Activated T-cell treated with anti-CD3 and anti-CD28 coated beads, Interleukin-2, amount 50 U/mL, for 24 hours (primary cell): ENCODE results near the gene DACT1.
"Not testable (repeated sequence)": the region's sequence is repeated elsewhere in the genome, so short reads cannot be mapped to it uniquely, and the experiment has no call there.

Source experiments
- DNase-seq: peaks from one replicate; pipeline ENCODE4 v3.0.0-alpha.2; 2020
- H3K27ac Mint-ChIP-seq: 2 replicates; pipeline ENCODE4 v1.8.0; 2020; ENCODE audit warnings: mild to moderate bottlenecking, mixed read lengths
- H3K27me3 Mint-ChIP-seq: 2 replicates; pipeline ENCODE4 v1.8.0; 2020; ENCODE audit warnings: mixed read lengths
- H3K36me3 Mint-ChIP-seq: 2 replicates; pipeline ENCODE4 v1.8.0; 2020; ENCODE audit warnings: low read depth, mixed read lengths
- H3K4me1 Mint-ChIP-seq: 2 replicates; pipeline ENCODE4 v1.8.0; 2020; ENCODE audit warnings: low read depth, mixed read lengths
- H3K4me3 Mint-ChIP-seq: 2 replicates; pipeline ENCODE4 v1.8.0; 2020; ENCODE audit warnings: mild to moderate bottlenecking, moderate library complexity, mixed read lengths
- H3K9me3 Mint-ChIP-seq: 2 replicates; pipeline ENCODE4 v1.8.0; 2020; ENCODE audit warnings: mixed read lengths

Gene DACT1, protein sequence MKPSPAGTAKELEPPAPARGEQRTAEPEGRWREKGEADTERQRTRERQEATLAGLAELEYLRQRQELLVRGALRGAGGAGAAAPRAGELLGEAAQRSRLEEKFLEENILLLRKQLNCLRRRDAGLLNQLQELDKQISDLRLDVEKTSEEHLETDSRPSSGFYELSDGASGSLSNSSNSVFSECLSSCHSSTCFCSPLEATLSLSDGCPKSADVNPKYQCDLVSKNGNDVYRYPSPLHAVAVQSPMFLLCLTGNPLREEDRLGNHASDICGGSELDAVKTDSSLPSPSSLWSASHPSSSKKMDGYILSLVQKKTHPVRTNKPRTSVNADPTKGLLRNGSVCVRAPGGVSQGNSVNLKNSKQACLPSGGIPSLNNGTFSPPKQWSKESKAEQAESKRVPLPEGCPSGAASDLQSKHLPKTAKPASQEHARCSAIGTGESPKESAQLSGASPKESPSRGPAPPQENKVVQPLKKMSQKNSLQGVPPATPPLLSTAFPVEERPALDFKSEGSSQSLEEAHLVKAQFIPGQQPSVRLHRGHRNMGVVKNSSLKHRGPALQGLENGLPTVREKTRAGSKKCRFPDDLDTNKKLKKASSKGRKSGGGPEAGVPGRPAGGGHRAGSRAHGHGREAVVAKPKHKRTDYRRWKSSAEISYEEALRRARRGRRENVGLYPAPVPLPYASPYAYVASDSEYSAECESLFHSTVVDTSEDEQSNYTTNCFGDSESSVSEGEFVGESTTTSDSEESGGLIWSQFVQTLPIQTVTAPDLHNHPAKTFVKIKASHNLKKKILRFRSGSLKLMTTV

DNA sequence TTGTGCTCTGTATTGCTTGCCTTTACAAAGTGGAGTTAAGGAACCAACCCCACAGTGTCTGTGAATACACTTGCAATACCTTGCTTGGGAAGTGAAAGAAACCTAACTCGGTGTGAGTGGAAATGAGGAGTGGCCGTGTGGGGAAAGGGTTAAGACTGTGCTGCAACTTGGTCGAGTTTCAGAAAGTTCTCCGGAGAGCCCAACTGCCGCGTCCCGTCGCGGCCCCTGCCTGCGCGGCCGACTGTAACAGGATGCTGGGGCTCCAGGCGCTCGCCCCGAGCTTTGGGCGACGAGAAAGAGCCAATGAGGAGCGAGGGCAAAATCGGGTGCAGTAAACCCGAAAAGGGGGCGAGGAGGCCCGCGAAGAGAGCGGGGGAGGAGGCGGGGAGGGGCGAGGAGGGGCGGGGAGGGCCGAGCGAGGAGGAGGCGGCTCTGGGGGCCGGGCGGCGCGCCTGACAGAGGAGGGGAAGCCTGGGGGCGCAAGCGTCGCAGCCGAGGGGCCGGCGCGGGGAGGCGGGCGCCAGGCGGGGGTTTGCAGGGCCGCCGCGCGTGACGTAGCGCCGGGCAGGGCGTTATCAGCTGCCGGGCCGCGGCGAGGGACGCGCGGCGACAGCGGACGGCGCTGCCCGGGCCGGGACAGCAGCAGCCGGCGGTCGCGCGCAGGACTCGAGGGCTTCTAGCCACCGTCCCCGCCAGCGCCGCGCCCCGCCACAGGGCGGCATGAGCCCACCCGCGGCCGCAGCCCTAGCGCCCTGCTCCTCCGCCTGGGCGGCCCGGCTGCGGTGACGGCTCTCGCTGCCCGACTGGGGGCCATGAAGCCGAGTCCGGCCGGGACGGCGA lies at the start of gene DACT1:
Gene DACT1, plus strand, starts transcription at position 572 of the 840 bp plus-strand sequence. Its CDS starts 241 bp downstream, at position 813.
- Mint-ChIP-seq H3K27ac (peak within 1 kb of the TSS; percentile 85), H3K4me1 (peaks cover 44% of the 10 kb centered on the region), H3K27me3 (peaks cover 48% of the 10 kb centered on the region), H3K4me3 (peak within 1 kb of the TSS; percentile 84), H3K9me3 (no peaks in the 10 kb centered on the region), H3K36me3 (no peaks in the 10 kb centered on the region)
- peak; percentile 64 for DNase-seq

DNA sequence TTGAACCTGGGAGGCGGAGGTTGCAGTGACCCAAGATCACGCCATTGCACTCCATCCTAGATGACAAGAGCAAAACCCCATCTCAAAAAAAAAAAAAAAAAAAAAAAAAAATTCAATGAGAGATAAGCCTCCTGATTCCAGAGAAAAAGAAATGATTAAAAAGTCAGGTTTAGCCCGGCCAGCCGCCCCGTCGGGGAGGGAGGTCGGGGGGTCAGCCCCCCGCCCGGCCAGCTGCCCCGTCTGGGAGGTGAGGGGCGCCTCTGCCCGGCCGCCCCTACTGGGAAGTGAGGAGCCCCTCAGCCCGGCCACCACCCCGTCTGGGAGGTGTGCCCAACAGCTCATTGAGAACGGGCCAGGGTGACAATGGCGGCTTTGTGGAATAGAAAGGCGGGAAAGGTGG lies 49.4 kb upstream of the DACT1 start:
- H3K4me3 Mint-ChIP-seq, DNase-seq, H3K27ac Mint-ChIP-seq, H3K27me3 Mint-ChIP-seq, H3K4me1 Mint-ChIP-seq, H3K36me3 Mint-ChIP-seq, H3K9me3 Mint-ChIP-seq: not testable (repeated sequence)

DNA sequence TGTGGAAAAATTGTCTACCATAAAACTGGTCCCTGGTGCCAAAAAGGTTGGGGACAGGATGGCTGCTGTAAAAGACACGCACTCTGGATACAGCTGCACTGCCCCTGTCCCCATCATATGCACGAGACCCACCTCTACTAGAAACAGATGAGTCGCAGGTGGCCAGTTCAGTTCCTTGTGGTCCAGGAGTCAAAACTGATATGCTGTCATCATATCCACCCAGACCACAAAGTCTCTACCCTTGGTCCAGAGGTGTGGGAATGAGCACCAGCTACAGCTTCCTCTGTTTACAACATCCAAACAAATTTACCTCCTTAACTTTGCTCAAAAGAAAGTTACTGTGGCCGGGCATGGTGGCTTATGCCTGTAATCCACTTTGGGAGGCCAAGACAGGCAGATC lies 43.8 kb upstream of the DACT1 start:
- no peaks in the 10 kb centered on the region for H3K36me3 Mint-ChIP-seq
- H3K27ac Mint-ChIP-seq: no peak overlapping the region
- H3K4me1 Mint-ChIP-seq: peaks cover 29% of the 10 kb centered on the region
- no peak overlapping the region for H3K4me3 Mint-ChIP-seq
- peaks cover 5% of the 10 kb centered on the region for H3K27me3 Mint-ChIP-seq
- DNase-seq: no peak
- H3K9me3 Mint-ChIP-seq: no peaks in the 10 kb centered on the region

DNA sequence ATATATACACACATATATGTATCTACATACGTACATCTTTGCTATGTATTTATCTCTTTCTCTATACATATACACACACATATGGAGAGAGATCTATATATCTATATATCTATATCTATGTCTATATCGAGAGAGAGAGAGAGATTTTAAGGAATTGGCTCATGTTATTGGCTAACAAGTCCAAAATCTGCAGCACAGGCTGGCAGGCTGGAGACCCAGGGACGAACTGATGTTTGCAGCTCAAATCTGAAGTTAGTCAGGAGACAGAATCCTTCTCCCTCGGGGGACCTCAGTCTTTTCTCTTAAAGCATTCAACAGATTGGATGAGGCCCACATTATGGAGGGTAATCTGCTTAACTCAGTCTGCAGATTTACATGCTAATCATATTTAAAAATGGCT lies 40.7 kb upstream of the DACT1 start:
- H3K4me3 Mint-ChIP-seq: no peak overlapping the region
- no peaks in the 10 kb centered on the region for H3K36me3 Mint-ChIP-seq
- H3K27ac Mint-ChIP-seq: no peak overlapping the region
- peaks cover 37% of the 10 kb centered on the region for H3K4me1 Mint-ChIP-seq
- H3K9me3 Mint-ChIP-seq: no peaks in the 10 kb centered on the region
- no peaks in the 10 kb centered on the region for H3K27me3 Mint-ChIP-seq
- no peak for DNase-seq

DNA sequence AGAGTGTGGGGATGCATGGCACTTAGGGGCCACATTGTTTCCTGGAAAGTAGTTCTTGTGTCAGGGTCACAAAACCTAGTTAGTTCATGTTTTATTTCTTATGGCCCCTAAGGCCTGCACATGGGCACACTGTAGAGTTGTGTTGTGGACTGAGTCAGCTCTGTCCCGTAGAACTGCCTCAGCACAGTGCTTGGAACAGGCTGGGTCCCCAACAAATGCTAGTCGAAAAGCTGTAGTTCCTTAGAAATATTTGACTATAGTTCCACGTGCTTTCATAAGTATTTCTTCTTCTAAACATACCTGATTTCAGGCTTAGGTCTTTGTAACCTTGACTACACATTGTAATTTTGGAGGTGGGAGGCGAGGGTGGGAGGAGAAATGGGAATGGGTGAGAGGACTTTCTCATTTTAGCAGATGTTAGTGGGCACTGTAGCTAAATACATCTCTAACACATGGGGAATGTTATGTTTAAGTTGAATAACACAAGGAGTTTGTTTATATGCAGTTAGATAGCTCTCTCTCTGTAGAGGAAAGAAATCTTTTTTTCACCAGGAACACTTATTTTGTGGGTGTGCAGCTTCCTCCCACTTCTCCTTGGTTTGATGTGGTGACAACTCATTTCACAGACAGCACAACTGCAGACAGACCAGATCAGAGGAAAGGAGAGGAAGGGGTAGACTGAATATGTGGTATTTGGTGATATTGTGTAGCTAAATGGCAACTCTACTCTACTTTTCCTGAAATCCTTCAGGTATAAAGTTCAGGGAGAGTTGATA lies 39.5 kb upstream of the DACT1 start:
- Mint-ChIP-seq H3K9me3 (no peaks in the 10 kb centered on the region), H3K27ac (peak overlapping the region; percentile 7), H3K27me3 (no peaks in the 10 kb centered on the region), H3K4me3 (no peak overlapping the region), H3K4me1 (peaks cover 37% of the 10 kb centered on the region), H3K36me3 (no peaks in the 10 kb centered on the region)
- DNase-seq: no peak

DNA sequence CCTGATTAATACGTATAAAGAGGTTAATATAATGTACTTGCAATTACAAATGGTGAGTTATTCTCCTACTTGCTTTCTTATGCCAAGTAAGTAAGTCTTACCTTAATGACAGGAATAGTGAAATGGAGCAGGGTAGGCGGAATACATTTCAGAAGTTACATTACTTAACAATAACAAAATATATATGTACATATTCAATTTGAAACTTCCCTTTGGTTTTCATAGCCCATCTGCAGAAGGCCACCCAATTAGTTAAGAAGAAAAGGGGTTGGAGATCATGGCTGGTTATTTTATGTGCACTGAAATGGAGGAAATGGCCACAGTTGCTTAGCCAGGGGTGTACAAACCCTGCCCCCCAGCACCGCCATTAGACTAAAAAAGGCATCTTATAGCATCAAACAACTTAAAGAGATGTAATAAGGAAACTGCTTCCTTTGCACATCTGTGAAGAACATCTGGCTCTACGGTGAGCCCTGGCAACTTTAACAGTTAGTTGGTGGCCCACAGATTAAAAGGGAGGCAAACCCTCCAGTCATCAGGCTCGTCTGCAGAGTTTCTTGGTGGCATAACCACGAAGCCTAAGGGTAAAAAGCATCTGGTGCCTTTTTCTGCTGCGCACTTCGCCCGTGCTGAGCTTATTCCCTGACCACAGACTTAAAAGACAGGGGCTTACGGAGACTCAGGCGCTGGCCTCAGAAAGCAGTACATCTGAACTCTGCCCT lies 38.8 kb upstream of the DACT1 start:
- H3K27ac Mint-ChIP-seq: peak overlapping the region; percentile 7
- H3K27me3 Mint-ChIP-seq: no peaks in the 10 kb centered on the region
- DNase-seq: no peak

DNA sequence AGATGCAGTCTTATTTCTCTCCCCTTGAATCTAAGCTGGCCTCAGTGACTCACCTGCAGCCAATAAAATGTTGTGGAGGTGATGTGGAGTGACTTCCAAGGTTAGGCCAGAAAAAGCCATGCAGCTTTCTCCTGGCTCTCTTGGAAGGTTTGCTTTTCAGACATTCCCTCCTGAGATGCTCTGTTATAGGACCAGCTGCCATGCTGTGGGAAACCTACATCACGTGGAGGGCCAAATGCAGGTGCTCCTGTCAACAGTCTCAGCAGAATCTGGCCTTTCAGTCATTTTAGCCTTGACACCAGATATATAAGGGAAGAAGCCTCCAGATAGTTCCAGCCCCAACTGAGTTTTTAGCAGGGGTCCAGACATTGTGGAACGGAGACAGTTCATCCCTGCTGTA lies 38.1 kb upstream of the DACT1 start:
- Mint-ChIP-seq H3K4me3 (no peak overlapping the region), H3K27me3 (no peaks in the 10 kb centered on the region), H3K9me3 (no peaks in the 10 kb centered on the region), H3K27ac (no peak overlapping the region), H3K4me1 (peaks cover 37% of the 10 kb centered on the region), H3K36me3 (no peaks in the 10 kb centered on the region)
- no peak for DNase-seq

More for the DNA sequence above, 38.8 kb upstream of the DACT1 start:
- Mint-ChIP-seq H3K36me3 (no peaks in the 10 kb centered on the region), H3K4me3 (no peak overlapping the region), H3K9me3 (no peaks in the 10 kb centered on the region), H3K4me1 (peaks cover 37% of the 10 kb centered on the region)

DNA sequence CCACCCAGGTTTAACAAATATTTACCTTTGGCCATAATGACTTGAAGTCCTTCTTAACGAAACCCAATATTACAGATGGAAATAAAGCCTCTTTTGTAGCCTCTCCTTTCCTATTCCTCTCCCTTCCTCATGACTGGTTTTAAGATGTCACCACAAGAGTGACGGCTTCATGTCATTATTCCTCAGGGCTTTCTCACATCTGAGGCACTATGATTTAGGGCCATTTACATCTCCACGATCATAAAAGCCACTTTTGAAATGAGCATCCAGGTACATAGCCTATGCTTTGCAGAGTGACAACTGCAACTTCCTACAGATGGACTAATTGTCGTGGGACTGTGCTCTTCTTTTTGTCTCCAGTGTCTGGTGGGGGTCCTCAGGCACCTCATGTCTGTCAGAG lies 32.3 kb upstream of the DACT1 start:
- no peaks in the 10 kb centered on the region for H3K27me3 Mint-ChIP-seq
- no peaks in the 10 kb centered on the region for H3K36me3 Mint-ChIP-seq
- no peaks in the 10 kb centered on the region for H3K4me1 Mint-ChIP-seq
- no peak for DNase-seq
- H3K4me3 Mint-ChIP-seq: no peak overlapping the region
- no peak overlapping the region for H3K27ac Mint-ChIP-seq
- no peaks in the 10 kb centered on the region for H3K9me3 Mint-ChIP-seq

DNA sequence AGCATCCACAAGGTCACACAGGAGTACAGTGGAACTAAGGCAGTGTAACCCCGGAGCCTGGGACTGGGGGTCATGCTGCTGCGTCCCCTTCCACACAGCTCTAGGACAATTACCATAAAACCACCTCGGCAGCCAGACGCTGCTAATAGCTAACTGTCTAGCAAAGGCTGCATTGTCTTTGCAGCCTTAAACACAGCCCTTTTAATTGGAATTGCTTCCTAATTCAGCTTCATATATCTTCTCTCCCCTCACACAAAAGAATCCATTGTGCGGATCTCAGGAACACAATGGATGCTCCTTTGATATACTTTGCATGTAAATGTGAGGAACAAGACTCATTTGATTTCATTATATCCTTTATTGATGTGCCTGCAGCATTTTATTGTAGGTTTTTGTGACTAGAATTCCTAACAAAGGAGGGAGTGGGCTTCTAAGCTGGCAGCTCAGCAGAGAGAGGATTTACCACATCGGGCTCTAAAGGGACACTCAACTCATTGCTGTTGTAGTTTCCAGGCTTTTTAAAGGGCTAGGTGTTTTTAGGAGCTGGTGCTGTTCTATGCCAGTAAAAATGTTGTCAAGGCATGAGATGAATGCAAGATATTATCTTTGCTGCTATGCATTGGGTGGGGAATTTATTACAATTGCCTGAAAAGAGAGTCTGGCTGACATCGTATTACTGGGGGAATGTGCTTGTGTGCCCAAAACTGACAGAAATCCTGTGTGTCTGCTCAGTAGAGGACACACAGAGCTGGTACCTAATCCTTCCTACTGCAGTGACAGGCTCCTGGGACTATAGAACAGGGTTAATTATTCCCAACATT lies 30.4 kb upstream of the DACT1 start:
- Mint-ChIP-seq H3K36me3 (no peaks in the 10 kb centered on the region), H3K27me3 (no peaks in the 10 kb centered on the region), H3K4me3 (no peak overlapping the region), H3K9me3 (no peaks in the 10 kb centered on the region), H3K4me1 (no peaks in the 10 kb centered on the region), H3K27ac (no peak overlapping the region)
- no peak for DNase-seq

DNA sequence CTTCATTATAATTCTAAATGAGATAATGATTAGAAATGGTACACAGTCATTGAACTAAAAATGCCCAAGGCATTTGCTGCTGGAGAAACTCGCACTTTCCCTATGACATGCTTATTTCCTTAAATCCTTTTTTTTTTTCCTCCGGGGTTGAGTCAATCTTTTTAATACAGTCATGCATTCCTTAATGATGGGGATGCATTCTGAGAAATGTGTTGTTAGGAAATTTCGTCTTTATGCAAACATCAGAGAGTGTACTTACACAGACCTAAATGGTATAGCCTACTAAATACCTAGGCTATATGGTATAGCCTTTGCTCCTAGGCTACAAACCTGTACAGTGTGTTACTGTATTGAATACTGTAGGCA lies 29.8 kb upstream of the DACT1 start:
- H3K36me3 Mint-ChIP-seq: no peaks in the 10 kb centered on the region
- DNase-seq: no peak
- H3K27me3 Mint-ChIP-seq: no peaks in the 10 kb centered on the region
- H3K4me1 Mint-ChIP-seq: no peaks in the 10 kb centered on the region
- H3K4me3 Mint-ChIP-seq: no peak overlapping the region
- H3K9me3 Mint-ChIP-seq: no peaks in the 10 kb centered on the region
- no peak overlapping the region for H3K27ac Mint-ChIP-seq

DNA sequence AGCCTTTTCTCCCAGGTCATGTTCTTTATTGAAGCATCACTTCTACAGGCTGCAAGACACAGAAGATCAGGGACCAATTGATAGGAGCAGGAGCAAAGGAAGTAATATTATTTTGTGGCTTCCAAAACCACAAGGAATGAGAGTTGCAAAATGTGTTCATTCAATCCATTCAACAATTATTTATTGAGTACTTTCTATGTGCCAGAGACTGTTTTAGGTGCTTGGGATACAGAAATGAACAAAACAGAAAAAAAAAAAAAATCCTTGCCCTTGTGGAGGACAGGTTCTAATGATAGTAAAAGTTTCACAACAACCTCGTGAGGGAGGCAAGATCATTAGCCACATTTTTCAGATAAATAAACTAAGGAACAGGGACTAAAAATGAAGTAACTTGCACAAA lies 20.1 kb upstream of the DACT1 start:
- H3K4me1 Mint-ChIP-seq: peaks cover 2% of the 10 kb centered on the region
- H3K9me3 Mint-ChIP-seq: no peaks in the 10 kb centered on the region
- no peak for DNase-seq
- H3K27me3 Mint-ChIP-seq: peaks cover 4% of the 10 kb centered on the region
- no peak overlapping the region for H3K27ac Mint-ChIP-seq
- no peaks in the 10 kb centered on the region for H3K36me3 Mint-ChIP-seq
- H3K4me3 Mint-ChIP-seq: no peak overlapping the region

DNA sequence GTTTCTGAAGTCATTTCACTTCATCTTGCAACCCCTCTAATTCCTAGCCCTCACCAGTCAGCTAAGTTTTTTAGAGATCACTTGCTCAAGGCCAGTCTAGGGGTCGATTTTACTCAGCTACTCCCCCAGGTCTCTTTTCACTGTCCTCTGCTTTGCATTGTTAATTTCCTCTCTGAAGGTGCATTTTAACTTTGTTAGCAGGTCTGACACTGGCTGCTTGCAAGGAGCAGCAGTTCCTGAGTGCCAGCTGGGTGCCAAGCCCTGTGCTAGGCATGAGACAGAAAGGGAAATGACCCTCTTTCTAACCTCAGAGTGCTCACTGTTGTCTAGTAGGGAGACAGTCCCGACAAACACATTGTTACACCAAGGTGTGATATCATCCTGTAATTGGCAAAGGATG lies 17.8 kb upstream of the DACT1 start:
- DNase-seq: no peak
- H3K36me3 Mint-ChIP-seq: no peaks in the 10 kb centered on the region
- H3K4me1 Mint-ChIP-seq: peaks cover 4% of the 10 kb centered on the region
- H3K9me3 Mint-ChIP-seq: no peaks in the 10 kb centered on the region
- peaks cover 4% of the 10 kb centered on the region for H3K27me3 Mint-ChIP-seq
- no peak overlapping the region for H3K4me3 Mint-ChIP-seq
- H3K27ac Mint-ChIP-seq: no peak overlapping the region

DNA sequence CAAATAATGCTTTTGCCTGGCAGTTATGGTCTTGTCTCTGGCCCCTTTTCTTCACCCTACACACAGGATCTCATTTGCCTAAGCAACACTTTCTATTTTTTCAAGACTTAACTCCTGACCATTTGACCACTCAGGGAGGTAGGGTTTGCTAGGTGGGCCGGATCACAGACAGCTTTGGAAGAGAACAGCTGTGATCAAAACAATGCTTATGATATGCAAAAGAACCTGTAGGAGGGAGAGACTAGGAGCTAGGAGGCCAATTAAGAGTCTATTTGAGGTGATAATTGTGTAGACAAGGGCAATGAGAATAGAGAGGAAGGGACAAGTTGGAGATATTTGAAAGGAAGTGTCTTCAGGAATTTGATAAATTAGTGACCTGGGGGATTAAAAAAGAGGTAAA lies 12.3 kb upstream of the DACT1 start:
- H3K27me3 Mint-ChIP-seq: no peaks in the 10 kb centered on the region
- H3K4me1 Mint-ChIP-seq: peaks cover 5% of the 10 kb centered on the region
- no peak overlapping the region for H3K4me3 Mint-ChIP-seq
- H3K36me3 Mint-ChIP-seq: no peaks in the 10 kb centered on the region
- no peak for DNase-seq
- no peak overlapping the region for H3K27ac Mint-ChIP-seq
- no peaks in the 10 kb centered on the region for H3K9me3 Mint-ChIP-seq
